MCF 10A (cell line): ENCODE measurements around the gene CCDC106. TPM values are rescaled to one million over a fixed set of nuclear protein-coding genes. Genes with fewer than 3 reads are reported as not detected.

ENCODE experiments used
- BruUV-seq: library from RNA; stranded (reverse); fragments of 400-500 nt; replicated peaks from 2 replicates; lab custom pipeline; 2021; lab: Mats Ljungman, UMichigan
- CTCF ChIA-PET: fragments of 300-600 bp; sonication (Branson Sonifier 250); formaldehyde crosslinking; extraction: SDS; loops from one replicate; lab custom pipeline; 2021; ENCODE audit warnings: antibody characterized with exemption, inconsistent platforms; lab: Yijun Ruan, JAX
- POLR2A ChIA-PET: fragments of 300-600, 350-650 bp; sonication (Branson Sonifier 250); formaldehyde crosslinking; extraction: SDS; loops from one replicate; lab custom pipeline; 2020; ENCODE audit warnings: antibody characterized with exemption, inconsistent platforms; lab: Yijun Ruan, JAX
- DNase-seq: peaks from one replicate; pipeline ENCODE4 v3.0.0-alpha.2; 2018; ENCODE audit not compliant: unreplicated experiment
- H3K27ac Mint-ChIP-seq: one replicate; pipeline ENCODE4 v1.8.0; 2022; ENCODE audit warnings: mild to moderate bottlenecking, low read depth, mixed read lengths; ENCODE audit not compliant: unreplicated experiment
- H3K27me3 Mint-ChIP-seq: one replicate; pipeline ENCODE4 v1.8.0; 2022; ENCODE audit warnings: mixed read lengths; ENCODE audit not compliant: insufficient read depth, unreplicated experiment
- H3K36me3 Mint-ChIP-seq: one replicate; pipeline ENCODE4 v1.8.0; 2022; ENCODE audit warnings: mild to moderate bottlenecking, moderate library complexity, mixed read lengths; ENCODE audit not compliant: insufficient read depth, unreplicated experiment
- H3K4me1 Mint-ChIP-seq: one replicate; pipeline ENCODE4 v1.8.0; 2022; ENCODE audit warnings: mixed read lengths; ENCODE audit not compliant: insufficient read depth, unreplicated experiment
- H3K4me3 Mint-ChIP-seq: one replicate; pipeline ENCODE4 v1.8.0; 2022; ENCODE audit warnings: mild to moderate bottlenecking, moderate library complexity, mixed read lengths; ENCODE audit not compliant: unreplicated experiment
- H3K9me3 Mint-ChIP-seq: one replicate; pipeline ENCODE4 v1.8.0; 2022; ENCODE audit warnings: mixed read lengths; ENCODE audit not compliant: unreplicated experiment
- CTCF ChIP-seq: fragments of 200-600 bp; IDR thresholded peaks from one replicate; pipeline ENCODE4 v1.8.0; 2022; ENCODE audit warnings: antibody characterized with exemption, mild to moderate bottlenecking; ENCODE audit not compliant: unreplicated experiment
- intact Hi-C: fragments of 100-400 bp; cut with micrococcal nuclease; formaldehyde crosslinking; loops from 2 replicates; pipeline ENCODE4 v1.14.1; 2022
- total RNA-seq: library from RNA; stranded (reverse); gene quantifications from 2 replicates; pipeline ENCODE4 v1.2.3, GENCODE V29; 2022

The CCDC106 gene
- total RNA-seq, 1 experiment from 2014 or later: 2.5 TPM

GRCh38 chr19:55640577-55641425 is 7.2 kb upstream of the CCDC106 start, which contains the start of gene ZNF580:
ZNF580 (plus strand) TSS chr19:55641002; CDS start chr19:55642509, 1,507 bp downstream.
- intact Hi-C loops: no loop called here
- H3K27me3 Mint-ChIP-seq: no peaks in the 10 kb centered on the region
- H3K9me3 Mint-ChIP-seq: no peaks in the 10 kb centered on the region
- no TSS peak for BruUV-seq
- TF ChIP-seq CTCF: no peak
- peak within 1 kb of the TSS; percentile 82 for H3K4me3 Mint-ChIP-seq
- peaks cover 43% of the 10 kb centered on the region for H3K36me3 Mint-ChIP-seq
- ChIA-PET CTCF (interaction anchor here (0.5 to 0.6 kb wide), 2 partner anchors 186 to 1468 kb away, joined by 3 read pairs; partner anchors contain the start of gene TMC4), POLR2A (interaction anchor here (0.8 to 1.0 kb wide), 2 partner anchors 14 to 16 kb away, joined by 3 to 6 read pairs; partner anchors contain the start of gene U2AF2)
- peak within 1 kb of the TSS; percentile 49 for H3K27ac Mint-ChIP-seq
- H3K4me1 Mint-ChIP-seq: peaks cover 28% of the 10 kb centered on the region
- peak; percentile 55 for DNase-seq

GRCh38 chr19:55641426-55642152 is 6.4 kb upstream of the CCDC106 start:
- Mint-ChIP-seq H3K9me3 (no peaks in the 10 kb centered on the region), H3K27ac (peak overlapping the region; percentile 49), H3K27me3 (no peaks in the 10 kb centered on the region), H3K4me1 (peaks cover 20% of the 10 kb centered on the region), H3K4me3 (peak overlapping the region; percentile 82), H3K36me3 (peaks cover 51% of the 10 kb centered on the region)
- BruUV-seq: no TSS peak
- no peak for TF ChIP-seq CTCF
- CTCF ChIA-PET: interaction anchor here (0.5 kb wide), 1 partner anchor 11 kb away, joined by 3 read pairs; no protein-coding TSS in a partner anchor
- DNase-seq: peak; percentile 37
- intact Hi-C loops: loop anchor here (1.0 kb wide), 1 partner anchor 42 kb away; the partner anchor contains the start of gene FIZ1
- POLR2A ChIA-PET: interaction anchor here (1.0 to 3.0 kb wide), 6 partner anchors 9 to 257 kb away, joined by 3 to 25 read pairs (median 12); partner anchors contain the start of genes FIZ1, TMEM238 and U2AF2

DNA sequence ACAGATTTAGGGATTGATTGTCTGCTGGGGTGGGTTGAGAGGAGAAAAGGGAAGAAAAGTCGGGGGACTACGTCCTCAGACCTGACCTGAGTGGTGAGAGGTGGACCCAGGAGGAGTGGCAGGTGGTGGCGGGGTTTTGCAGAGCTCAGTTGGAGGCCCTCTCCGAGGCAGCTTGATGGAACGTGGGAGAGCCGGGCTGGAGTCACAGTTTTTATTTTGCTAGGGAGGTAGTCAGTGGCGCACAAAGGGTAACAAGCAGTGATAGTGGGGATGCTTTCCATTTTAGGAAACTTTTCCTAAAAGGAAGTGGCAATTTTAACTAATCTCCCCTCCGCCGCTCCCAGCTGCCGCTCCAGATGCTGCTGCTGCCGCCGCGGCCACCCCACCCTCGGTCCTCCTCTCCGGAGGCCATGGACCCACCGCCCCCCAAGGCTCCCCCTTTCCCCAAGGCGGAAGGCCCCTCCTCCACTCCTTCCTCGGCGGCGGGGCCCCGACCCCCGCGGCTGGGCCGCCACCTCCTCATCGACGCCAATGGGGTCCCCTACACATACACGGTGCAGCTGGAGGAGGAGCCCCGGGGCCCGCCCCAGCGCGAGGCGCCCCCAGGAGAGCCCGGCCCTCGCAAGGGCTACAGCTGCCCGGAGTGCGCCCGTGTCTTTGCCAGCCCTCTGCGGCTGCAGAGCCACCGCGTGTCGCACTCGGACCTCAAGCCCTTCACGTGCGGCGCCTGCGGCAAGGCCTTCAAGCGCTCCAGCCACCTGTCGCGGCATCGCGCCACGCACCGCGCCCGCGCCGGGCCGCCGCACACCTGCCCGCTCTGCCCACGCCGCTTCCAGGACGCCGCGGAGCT is 5.6 kb upstream of the CCDC106 start:
- BruUV-seq: no TSS peak
- Mint-ChIP-seq H3K27ac (peak overlapping the region; percentile 94), H3K9me3 (no peaks in the 10 kb centered on the region), H3K4me3 (peak overlapping the region; percentile 82), H3K27me3 (no peaks in the 10 kb centered on the region), H3K4me1 (peaks cover 18% of the 10 kb centered on the region), H3K36me3 (peaks cover 59% of the 10 kb centered on the region)
- no peak for TF ChIP-seq CTCF
- ChIA-PET CTCF (interaction anchor here (0.5 to 1.5 kb wide), 3 partner anchors 12 to 15 kb away, joined by 3 to 4 read pairs (median 3); no protein-coding TSS in a partner anchor), POLR2A (interaction anchor here (0.7 to 3.0 kb wide), 11 partner anchors 8 to 1194 kb away, joined by 3 to 25 read pairs (median 6); partner anchors contain the start of genes FIZ1, LENG8, TMEM238 and U2AF2)
- no peak for DNase-seq
- intact Hi-C loops: loop anchor here (1.0 kb wide), 2 partner anchors 11 to 43 kb away; partner anchors contain the start of gene FIZ1
